ENCODE measurements around the gene MUSTN1. TPM values are rescaled to one million over a fixed set of nuclear protein-coding genes. Genes with fewer than 3 reads are reported as not detected.

The MUSTN1 gene
- total and polyA plus RNA-seq, 7 donors = 4.2 to 12.7 (median 8.2) TPM; not detected in 1

DNA sequence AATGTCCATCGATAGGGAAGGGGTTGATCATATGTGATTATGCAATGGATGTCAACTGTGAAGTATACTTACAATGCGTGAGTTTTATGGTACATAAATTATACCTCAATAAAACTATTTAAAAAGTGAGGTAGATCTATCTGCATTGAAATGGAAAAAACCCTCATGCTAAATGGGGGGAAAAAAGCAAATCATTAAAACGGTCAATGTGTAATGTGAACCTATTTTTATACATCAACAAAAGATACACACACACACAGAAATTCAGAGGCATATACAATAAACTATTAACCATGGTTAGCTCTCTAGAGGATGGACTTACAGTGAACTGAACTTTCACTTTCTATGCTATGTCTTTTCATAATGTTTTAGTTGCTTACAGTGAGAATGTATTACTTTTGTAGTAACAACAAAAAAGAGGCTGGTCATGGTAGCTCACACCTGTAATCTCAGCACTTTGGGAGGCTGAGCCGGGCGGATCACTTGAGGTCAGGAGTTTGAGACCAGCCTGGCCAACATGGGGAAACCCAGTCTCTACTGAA is 39.4 kb upstream of the MUSTN1 start:
- 21 to 57% methylated on average over 5 of the region's 5 CpGs for WGBS, 2 donors

DNA sequence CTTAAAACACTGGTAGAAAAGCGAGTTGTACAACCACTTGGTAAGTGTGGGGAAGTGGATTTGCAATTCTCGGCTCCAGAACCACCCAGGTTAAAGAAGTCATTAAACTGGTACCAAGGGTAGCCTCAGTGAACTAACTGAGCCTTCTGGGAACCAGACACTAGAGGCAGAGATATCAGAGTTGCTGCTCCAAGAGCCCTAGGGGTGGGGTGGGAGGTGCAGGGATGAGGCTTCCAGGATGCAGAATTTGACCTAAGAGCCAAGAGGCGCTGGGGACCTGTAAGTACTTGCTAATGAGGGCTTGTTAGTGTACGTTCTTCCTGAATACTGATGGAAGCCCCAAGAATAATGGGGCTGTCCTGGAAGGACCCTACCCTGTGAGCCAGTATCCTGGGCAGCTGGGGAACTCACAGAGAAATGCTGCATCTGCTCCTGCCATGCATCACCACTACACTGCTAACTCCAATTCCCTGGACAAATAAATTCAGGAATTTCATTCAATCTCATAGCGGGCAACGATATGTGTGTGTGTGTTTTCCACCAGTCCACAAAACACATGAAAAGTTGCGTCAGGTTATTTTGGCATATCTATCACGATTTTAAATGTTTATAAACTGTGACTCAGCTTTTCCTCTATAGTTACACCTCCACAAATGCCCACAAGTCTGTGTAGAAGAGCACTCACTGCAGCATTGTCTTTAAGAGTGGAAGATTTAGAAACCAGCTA is 38.8 kb upstream of the MUSTN1 start:
- H3K4me1 ChIP-seq = peaks cover 0 to 8% (median 0%) of the 10 kb centered on the region in 4 donors
- no peak for DNase-seq
- no peaks in the 10 kb centered on the region for H3K27me3 ChIP-seq
- H3K36me3 ChIP-seq = no peaks in the 10 kb centered on the region
- intact Hi-C loops (cut with DNase I) = no loop called here
- H3K4me3 ChIP-seq = no peak overlapping the region
- WGBS, 2 donors = 69 to 82% methylated on average over 8 of the region's 8 CpGs
- H3K9me3 ChIP-seq = no peaks in the 10 kb centered on the region
- TF ChIP-seq, protein P1, sequence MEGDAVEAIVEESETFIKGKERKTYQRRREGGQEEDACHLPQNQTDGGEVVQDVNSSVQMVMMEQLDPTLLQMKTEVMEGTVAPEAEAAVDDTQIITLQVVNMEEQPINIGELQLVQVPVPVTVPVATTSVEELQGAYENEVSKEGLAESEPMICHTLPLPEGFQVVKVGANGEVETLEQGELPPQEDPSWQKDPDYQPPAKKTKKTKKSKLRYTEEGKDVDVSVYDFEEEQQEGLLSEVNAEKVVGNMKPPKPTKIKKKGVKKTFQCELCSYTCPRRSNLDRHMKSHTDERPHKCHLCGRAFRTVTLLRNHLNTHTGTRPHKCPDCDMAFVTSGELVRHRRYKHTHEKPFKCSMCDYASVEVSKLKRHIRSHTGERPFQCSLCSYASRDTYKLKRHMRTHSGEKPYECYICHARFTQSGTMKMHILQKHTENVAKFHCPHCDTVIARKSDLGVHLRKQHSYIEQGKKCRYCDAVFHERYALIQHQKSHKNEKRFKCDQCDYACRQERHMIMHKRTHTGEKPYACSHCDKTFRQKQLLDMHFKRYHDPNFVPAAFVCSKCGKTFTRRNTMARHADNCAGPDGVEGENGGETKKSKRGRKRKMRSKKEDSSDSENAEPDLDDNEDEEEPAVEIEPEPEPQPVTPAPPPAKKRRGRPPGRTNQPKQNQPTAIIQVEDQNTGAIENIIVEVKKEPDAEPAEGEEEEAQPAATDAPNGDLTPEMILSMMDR (IDR thresholded peaks at IDR 0.05) = no peak
- TF ChIP-seq POLR2A (IDR thresholded peaks at IDR 0.05) = no peak
- TF ChIP-seq POLR2AphosphoS5 (IDR thresholded peaks at IDR 0.05) = no peak
- TF ChIP-seq EP300 (IDR thresholded peaks at IDR 0.05) = no peak
- no peak overlapping the region for H3K27ac ChIP-seq

More for the DNA sequence above, 39.4 kb upstream of the MUSTN1 start:
- no peaks in the 10 kb centered on the region for H3K9me3 ChIP-seq
- no peak overlapping the region for H3K4me3 ChIP-seq
- H3K36me3 ChIP-seq = no peaks in the 10 kb centered on the region
- no peak for DNase-seq
- H3K27me3 ChIP-seq = no peaks in the 10 kb centered on the region
- no peak overlapping the region for H3K27ac ChIP-seq
- intact Hi-C loops (cut with DNase I) = no loop called here
- TF ChIP-seq POLR2AphosphoS5 (IDR thresholded peaks at IDR 0.05) (no peak), EP300 (IDR thresholded peaks at IDR 0.05) (no peak), POLR2A (IDR thresholded peaks at IDR 0.05) (no peak)
- TF ChIP-seq, protein P1 (IDR thresholded peaks at IDR 0.05) = no peak
- H3K4me1 ChIP-seq = peaks cover 0 to 8% (median 0%) of the 10 kb centered on the region in 4 donors

DNA sequence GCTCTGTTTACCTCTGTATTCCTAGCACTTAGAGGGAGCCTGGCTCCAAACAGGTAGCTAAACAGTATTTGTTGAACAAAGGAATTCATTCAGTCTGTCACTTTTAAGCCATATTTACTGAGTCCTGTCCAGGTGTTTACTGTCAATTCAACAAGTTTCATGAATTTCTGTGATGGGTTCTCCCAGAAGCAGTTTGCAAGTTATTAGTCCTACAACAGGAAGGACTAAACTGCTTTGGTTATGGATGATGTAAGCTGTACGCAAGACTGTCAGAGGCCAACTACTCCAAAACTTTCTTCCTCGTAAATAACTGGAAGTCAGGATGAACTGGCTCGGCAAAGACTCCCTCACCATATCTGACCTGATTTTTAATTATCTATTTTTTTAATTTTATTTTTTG is 37.4 kb upstream of the MUSTN1 start:
- Histone ChIP-seq H3K27me3 (no peaks in the 10 kb centered on the region), H3K4me1 (peaks cover 0 to 8% (median 0%) of the 10 kb centered on the region in 4 donors), H3K27ac (no peak overlapping the region), H3K4me3 (no peak overlapping the region), H3K9me3 (no peaks in the 10 kb centered on the region), H3K36me3 (no peaks in the 10 kb centered on the region)
- no peak for DNase-seq
- intact Hi-C loops (cut with DNase I) = no loop called here
- TF ChIP-seq POLR2AphosphoS5 (IDR thresholded peaks at IDR 0.05) (no peak), EP300 (IDR thresholded peaks at IDR 0.05) (no peak), POLR2A (IDR thresholded peaks at IDR 0.05) (no peak)
- TF ChIP-seq, protein P1 (IDR thresholded peaks at IDR 0.05) = no peak
- WGBS, 2 donors = 87 to 91% methylated on average over 3 of the region's 3 CpGs

- Histone ChIP-seq H3K27ac (no peak overlapping the region), H3K4me1 (peaks cover 0 to 8% (median 0%) of the 10 kb centered on the region in 4 donors), H3K27me3 (no peaks in the 10 kb centered on the region), H3K9me3 (no peaks in the 10 kb centered on the region), H3K36me3 (no peaks in the 10 kb centered on the region), H3K4me3 (no peak overlapping the region)
- 68 to 82% methylated on average over 9 of the region's 9 CpGs for WGBS, 2 donors
- intact Hi-C loops (cut with DNase I) = no loop called here
- TF ChIP-seq POLR2A (IDR thresholded peaks at IDR 0.05) = no peak
- TF ChIP-seq EP300 (IDR thresholded peaks at IDR 0.05) = no peak
- TF ChIP-seq, protein P1 (IDR thresholded peaks at IDR 0.05) = no peak
- TF ChIP-seq POLR2AphosphoS5 (IDR thresholded peaks at IDR 0.05) = no peak
- DNase-seq = no peak
Observed at GRCh38 chr3:52871761-52872160, 36.9 kb upstream of the MUSTN1 start.

Data from sigmoid colon (tissue), 7 donors.